Panc1 (cell line): Measurements from ENCODE around the gene SUSD6.

Experiments
- CTCF ChIP-seq: fragments of 450-650 bp; IDR thresholded peaks from 2 replicates; pipeline ENCODE4 v1.5.1; 2017; ENCODE audit warnings: mild to moderate bottlenecking
- TF ChIP-seq, protein P1 (sequence below), 2 experiments: IDR thresholded peaks; 2 replicates each; pipeline ENCODE4 v1.6.1; 2011 to 2012; ENCODE audit warnings: low read depth in 2 of 2, control low read depth in 1 of 2, low read length in 1 of 2, mild to moderate bottlenecking in 1 of 2, moderate library complexity in 1 of 2; ENCODE audit not compliant: insufficient read depth in 1 of 2

DNA sequence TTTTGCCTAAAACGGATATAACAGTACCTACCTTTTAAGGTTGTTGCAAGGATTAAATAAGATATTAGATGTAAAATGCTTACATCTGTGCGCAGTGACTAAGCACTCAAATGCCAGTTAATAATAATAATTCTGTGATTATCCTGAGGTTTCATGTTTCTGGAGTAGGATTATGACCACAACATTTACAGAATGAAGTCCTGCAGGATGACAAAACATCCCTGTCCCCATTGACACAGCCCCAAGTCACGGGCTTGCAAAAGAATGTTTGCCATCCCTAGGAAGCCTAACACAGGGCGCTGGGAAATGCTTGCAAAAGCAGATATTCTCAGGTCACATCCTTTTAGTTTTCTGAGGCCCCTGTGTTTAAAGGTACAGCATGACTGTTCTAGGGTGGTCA lies 20.1 kb downstream of the SUSD6 start:
- TF ChIP-seq CTCF = no peak
- TF ChIP-seq, protein P1, sequence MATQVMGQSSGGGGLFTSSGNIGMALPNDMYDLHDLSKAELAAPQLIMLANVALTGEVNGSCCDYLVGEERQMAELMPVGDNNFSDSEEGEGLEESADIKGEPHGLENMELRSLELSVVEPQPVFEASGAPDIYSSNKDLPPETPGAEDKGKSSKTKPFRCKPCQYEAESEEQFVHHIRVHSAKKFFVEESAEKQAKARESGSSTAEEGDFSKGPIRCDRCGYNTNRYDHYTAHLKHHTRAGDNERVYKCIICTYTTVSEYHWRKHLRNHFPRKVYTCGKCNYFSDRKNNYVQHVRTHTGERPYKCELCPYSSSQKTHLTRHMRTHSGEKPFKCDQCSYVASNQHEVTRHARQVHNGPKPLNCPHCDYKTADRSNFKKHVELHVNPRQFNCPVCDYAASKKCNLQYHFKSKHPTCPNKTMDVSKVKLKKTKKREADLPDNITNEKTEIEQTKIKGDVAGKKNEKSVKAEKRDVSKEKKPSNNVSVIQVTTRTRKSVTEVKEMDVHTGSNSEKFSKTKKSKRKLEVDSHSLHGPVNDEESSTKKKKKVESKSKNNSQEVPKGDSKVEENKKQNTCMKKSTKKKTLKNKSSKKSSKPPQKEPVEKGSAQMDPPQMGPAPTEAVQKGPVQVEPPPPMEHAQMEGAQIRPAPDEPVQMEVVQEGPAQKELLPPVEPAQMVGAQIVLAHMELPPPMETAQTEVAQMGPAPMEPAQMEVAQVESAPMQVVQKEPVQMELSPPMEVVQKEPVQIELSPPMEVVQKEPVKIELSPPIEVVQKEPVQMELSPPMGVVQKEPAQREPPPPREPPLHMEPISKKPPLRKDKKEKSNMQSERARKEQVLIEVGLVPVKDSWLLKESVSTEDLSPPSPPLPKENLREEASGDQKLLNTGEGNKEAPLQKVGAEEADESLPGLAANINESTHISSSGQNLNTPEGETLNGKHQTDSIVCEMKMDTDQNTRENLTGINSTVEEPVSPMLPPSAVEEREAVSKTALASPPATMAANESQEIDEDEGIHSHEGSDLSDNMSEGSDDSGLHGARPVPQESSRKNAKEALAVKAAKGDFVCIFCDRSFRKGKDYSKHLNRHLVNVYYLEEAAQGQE (IDR thresholded peaks at IDR 0.05; ENCODE audit: insufficient read depth in 1 of 2, low read depth in 2 of 2, low read length in 1 of 2) = no peak
